ENCODE results near the gene NUP37. TPM values are rescaled to one million over a fixed set of nuclear protein-coding genes. Genes with fewer than 3 reads are reported as not detected.
"Not testable (repeated sequence)": the region's sequence is repeated elsewhere in the genome, so short reads cannot be mapped to it uniquely, and the experiment has no call there.

NUP37 gene
- total RNA-seq (ENCODE audit: low replicate concordance): 29.8 and 36.2 TPM in 2 replicates

GRCh38 chr12:102119674-102120563, at the start of gene NUP37, which contains the start of gene PARPBP:
Gene NUP37, minus strand, starts transcription at chr12:102120114. Its CDS starts 1,596 bp downstream, at chr12:102118518.
Gene PARPBP, plus strand, starts transcription at chr12:102120183. Its CDS starts 3,706 bp downstream, at chr12:102123889.
- peak; percentile 79 for DNase-seq (ENCODE audit: low read depth)
- H3K4me3 ChIP-seq (ENCODE audit: low read depth, low read length): peak within 1 kb of the TSS; percentile 86

GRCh38 chr12:102167821-102168604, 48.1 kb upstream of the NUP37 start:
- H3K4me3 ChIP-seq (ENCODE audit: low read depth, low read length): no peak overlapping the region
- no peak for TF ChIP-seq CTCF (IDR thresholded peaks at IDR 0.05; ENCODE audit: insufficient read depth, low read length)
- peak; percentile 25 for DNase-seq (ENCODE audit: low read depth)

More at GRCh38 chr12:102119674-102120563, at the start of gene NUP37, which contains the start of gene PARPBP:
- TF ChIP-seq CTCF (IDR thresholded peaks at IDR 0.05; ENCODE audit: insufficient read depth, low read length): peak; percentile 21

GRCh38 chr12:102163383-102163782, 43.5 kb upstream of the NUP37 start:
- H3K4me3 ChIP-seq (ENCODE audit: low read depth, low read length): no peak overlapping the region
- TF ChIP-seq CTCF (IDR thresholded peaks at IDR 0.05; ENCODE audit: insufficient read depth, low read length): no peak

GRCh38 chr12:102155206-102155605, 35.3 kb upstream of the NUP37 start:
- not testable (repeated sequence) for DNase-seq (ENCODE audit: low read depth); H3K4me3 ChIP-seq (ENCODE audit: low read depth, low read length)

More at GRCh38 chr12:102163383-102163782, 43.5 kb upstream of the NUP37 start:
- no peak for DNase-seq (ENCODE audit: low read depth)

- H3K4me3 ChIP-seq (ENCODE audit: low read depth, low read length); DNase-seq (ENCODE audit: low read depth): not testable (repeated sequence)
Observed at GRCh38 chr12:102147062-102147587, 27.2 kb upstream of the NUP37 start.

- no peak for TF ChIP-seq CTCF (IDR thresholded peaks at IDR 0.05; ENCODE audit: insufficient read depth, low read length)
- peak; percentile 8 for DNase-seq (ENCODE audit: low read depth)
- no peak overlapping the region for H3K4me3 ChIP-seq (ENCODE audit: low read depth, low read length)
Observed at GRCh38 chr12:102144221-102144620, 24.3 kb upstream of the NUP37 start.

- H3K4me3 ChIP-seq (ENCODE audit: low read depth, low read length); DNase-seq (ENCODE audit: low read depth): not testable (repeated sequence)
Observed at GRCh38 chr12:102142866-102143373, 23.0 kb upstream of the NUP37 start.

GRCh38 chr12:102137619-102138018, 17.7 kb upstream of the NUP37 start:
- DNase-seq (ENCODE audit: low read depth); H3K4me3 ChIP-seq (ENCODE audit: low read depth, low read length): not testable (repeated sequence)

GRCh38 chr12:102131442-102131841, 11.5 kb upstream of the NUP37 start:
- not testable (repeated sequence) for H3K4me3 ChIP-seq (ENCODE audit: low read depth, low read length); DNase-seq (ENCODE audit: low read depth)

- not testable (repeated sequence) for DNase-seq (ENCODE audit: low read depth); H3K4me3 ChIP-seq (ENCODE audit: low read depth, low read length)
Observed at GRCh38 chr12:102130720-102131119, 10.8 kb upstream of the NUP37 start.

GRCh38 chr12:102121328-102121727, 1.4 kb upstream of the NUP37 start:
- not testable (repeated sequence) for H3K4me3 ChIP-seq (ENCODE audit: low read depth, low read length)

More at GRCh38 chr12:102121328-102121727, 1.4 kb upstream of the NUP37 start:
- not testable (repeated sequence) for DNase-seq (ENCODE audit: low read depth)
